Fibroblast of skin of left biceps (primary cell): ENCODE measurements around the gene SOSTDC1.
"Not testable (repeated sequence)": the region's sequence is repeated elsewhere in the genome, so short reads cannot be mapped to it uniquely, and the experiment has no call there.

Source experiments
- DNase-seq, 2 experiments: peaks; one replicate each; pipeline ENCODE4 v3.0.0-alpha.2; 2013; ENCODE audit warnings: low read depth in 2 of 2

SOSTDC1 gene

DNA sequence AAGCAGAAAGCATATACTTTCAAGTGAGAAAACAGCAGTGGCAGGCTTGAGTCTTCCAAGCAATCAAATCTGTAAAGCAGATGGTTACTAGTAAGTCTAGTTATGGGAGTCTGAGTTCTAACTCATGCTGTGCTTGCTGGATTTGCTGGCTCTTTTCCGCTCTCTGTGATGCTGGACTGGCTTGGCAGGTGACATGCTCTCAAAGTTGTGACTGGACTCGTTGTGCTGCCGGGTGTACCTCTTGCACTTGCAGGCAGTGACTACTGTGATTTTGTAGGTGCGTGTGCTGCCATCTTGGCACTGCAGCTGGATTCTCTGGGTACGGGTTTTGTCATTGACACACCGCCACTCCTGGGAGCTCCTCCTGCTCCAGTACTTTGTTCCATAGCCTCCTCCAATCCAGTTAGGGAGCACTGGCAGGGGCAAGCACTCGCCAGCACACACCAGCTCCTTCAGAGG, 3.1 kb downstream of the SOSTDC1 start:
- no peak for DNase-seq

DNA sequence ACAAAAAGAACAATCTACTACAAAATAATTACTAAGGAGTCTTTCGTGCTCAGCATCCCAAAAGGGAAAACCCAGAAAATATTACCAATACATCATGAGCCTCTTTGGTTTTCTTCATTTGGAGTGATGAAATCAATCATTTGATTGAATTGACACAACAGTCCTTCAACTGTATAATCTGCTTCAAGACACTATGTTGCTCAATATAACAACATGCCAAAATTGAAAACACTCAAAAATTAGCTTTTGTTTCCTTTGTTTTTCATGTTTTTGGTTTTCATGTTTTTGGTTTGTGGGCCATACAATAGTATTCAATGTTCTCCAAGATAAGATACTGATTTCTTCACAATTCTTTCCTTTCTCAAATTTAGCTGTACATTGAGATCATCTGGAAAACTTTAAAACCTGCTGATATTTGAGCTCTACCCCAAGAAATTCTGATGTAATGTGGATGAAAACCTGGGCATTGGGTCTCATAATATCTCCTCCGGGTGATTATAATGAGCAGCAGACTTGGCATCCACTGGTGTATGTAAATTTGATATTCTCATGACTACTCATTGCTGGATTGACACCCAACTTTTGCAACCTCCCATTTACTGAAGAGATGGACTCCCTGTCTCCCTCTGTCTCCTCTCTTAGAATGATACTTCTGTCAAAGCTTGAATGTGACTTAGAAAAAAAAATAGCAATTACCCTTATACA, 4.6 kb downstream of the SOSTDC1 start:
- peak; percentile 27 to 28 for DNase-seq

DNA sequence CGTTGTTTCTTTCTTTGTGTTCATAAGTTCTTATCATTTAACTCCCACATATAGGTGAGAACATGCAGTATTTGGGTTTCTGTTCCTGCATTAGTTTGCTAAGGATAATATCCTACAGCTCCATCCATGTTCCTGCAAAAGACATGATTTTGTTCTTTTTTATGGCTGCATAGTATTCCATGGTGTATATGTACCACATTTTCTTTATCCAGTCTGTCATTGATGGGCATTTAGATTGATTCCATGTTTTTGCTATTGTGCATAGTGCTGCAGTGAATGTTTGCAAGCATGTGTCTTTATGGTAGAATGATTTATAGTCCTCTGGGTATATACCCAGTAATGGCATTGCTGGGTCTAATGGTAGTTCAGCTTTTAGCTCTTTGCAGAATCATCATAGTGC, 9.2 kb downstream of the SOSTDC1 start:
- not testable (repeated sequence) for DNase-seq

DNA sequence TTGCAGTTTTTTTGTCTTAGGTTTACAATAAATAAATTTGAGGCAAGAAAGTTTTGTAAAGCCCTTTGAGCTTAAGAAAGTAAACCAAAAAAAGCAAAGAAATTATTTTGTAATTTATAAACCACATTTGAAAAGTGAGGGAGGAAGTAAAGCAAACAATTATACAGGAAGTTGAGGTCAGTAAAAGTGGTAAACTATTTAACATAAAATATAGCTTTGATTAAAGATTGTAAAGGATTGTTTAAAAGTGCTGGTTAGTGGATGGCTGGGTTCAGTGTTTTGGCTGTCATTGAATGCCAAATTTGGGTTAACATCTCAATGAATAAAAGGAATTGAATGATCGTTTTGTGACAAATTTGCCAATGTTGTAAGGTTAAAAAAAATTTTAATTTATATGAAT, 9.9 kb downstream of the SOSTDC1 start:
- DNase-seq, result no peak

DNA sequence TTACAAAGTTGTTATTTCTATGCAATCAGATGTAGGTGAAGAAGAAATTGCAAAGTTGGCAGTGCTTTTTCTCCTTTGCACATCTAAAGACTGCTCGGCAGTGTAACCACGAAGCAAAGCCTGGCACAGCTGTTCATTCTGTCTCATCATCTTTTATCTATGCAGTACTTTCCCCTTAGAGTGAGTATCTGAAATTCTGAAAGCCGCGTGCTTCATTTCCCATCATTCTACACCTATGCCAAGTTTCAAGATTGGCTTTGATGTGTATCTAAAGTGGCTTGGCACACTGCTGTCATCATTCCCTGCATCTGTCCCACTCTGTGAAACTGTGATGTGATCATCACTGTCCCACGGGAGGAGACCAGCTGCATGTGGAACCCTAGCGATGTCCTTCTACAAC, 15.2 kb downstream of the SOSTDC1 start:
- no peak for DNase-seq

DNA sequence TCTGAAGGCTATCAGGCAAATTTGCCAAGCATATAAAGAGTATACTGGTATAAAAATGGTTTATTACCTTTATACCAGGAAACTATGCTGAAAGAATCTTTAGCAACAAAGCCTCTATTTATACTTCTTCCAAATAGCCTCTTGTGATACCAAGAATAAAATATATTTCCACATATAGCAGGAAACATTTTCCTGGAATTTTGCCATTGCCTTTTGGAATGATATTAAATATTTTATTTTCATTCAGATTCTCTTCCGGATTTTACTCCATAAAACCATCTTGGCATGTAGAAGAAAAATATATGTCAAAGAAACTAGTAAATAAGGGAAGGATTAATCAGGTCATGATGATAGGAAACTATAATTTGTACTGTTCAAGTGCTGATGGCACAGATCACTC, 17.7 kb downstream of the SOSTDC1 start:
- DNase-seq, result no peak

DNA sequence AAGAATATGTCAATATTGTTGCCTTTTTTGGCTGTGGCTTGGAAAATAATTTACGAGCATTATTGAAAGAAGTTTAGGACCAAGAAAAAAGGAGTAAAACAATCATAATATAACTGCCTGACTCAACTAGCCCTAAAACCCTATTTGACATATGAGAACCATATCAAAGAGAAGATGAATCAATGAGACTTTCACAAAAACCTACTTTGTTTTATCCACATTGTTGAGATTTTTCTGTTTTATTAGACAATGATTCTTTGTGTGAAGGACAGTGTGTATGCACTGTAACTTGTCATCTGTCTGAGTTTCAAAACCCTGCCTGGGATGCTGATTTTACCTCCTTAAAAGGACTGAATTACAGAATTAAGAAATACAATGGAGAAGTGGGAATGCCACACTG, 19.0 kb downstream of the SOSTDC1 start:
- DNase-seq, result no peak

DNA sequence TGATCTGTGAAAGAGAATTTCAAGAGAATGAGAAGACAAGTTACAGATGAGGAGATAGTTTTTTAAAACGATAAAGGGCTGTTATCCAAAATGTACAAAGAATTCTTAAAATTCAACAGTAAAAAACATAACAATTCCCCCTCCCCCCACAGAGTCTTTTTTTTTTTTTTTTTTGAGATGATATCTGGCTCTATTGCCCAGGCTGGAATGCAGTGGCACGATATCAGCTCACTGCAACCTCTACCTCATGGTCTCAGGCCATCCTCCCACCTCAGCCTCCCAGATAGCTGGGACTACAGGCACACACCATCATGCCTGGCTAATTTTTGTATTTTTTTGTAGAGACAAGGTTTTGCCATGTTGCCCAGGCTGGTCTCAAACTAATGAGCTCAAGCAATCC, 21.7 kb downstream of the SOSTDC1 start:
- not testable (repeated sequence) for DNase-seq

DNA sequence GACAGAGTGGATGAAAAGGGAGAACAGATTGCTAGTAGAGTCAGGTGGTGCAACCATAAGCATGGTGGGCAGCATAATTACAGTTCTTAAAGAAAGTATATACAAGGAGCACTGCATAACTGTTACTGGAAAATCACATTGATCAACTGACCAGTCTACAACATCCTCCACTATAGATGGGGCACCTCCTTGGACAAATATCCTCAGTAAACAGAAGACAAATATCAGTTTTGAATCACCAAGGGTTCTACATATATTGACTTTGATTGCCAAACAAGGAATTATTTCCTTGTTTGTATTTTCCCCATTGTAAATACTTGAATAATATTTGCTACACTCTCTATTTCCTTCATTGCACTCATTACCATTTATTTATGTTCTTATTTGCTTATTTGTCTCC, 26.6 kb downstream of the SOSTDC1 start:
- no peak for DNase-seq

DNA sequence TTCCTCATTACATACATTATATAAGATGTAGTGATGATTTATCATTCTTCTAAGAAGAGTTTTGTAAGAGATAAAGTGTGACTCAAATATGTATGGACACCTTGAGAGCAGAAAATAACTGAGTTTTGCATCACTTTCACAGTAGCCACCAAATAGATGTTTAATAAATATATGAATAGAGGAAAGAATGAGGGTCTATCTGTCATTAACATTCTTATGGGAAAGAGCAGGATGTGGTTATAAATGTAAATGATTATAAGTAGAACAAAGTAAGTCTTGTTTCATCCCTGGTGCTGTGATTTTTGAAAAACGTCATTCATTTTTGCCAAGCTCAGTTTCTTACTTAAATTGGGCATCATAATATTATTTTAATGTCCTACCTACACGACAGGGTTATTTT, 29.2 kb downstream of the SOSTDC1 start:
- no peak for DNase-seq

DNA sequence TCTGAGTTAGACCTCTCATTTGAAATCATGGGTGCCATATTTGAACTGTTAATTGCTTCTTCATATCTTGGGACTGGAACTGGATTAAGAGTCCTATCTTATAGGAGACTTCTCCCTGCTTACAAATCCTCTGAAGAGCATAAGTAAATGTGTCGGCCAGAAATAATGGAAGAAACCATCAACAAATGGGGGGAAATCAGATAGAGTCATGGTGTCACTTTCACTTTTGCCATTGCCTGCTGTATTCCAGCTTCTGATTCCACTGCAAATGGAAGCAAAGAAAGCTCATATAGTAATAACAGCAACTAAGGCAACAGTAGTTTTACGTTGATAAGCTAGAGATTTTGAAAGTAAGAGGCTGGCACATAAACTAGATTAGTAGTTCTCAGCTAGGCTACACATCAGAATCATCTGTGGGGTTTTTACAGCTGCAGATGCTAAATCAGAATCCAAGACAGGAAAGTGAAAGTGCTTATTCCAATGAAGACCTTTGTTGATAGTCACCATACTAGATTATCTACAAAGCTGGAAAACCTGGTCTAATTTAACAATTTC, 31.9 kb downstream of the SOSTDC1 start:
- DNase-seq, result no peak

DNA sequence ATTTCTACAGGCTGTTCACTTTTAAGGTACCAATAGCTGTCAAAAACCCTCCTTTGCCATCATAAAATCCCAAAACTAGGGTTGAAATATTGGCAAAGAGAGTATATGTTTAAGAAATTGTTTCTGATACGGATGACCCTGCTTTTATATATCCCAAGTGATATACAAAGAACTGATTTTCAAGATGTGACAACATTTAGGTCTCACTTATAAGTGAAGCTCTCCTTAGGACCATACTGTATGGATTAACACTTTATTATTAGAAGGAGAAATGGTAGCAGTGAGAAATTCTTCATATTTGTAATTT, 33.2 kb downstream of the SOSTDC1 start:
- DNase-seq, result no peak

DNA sequence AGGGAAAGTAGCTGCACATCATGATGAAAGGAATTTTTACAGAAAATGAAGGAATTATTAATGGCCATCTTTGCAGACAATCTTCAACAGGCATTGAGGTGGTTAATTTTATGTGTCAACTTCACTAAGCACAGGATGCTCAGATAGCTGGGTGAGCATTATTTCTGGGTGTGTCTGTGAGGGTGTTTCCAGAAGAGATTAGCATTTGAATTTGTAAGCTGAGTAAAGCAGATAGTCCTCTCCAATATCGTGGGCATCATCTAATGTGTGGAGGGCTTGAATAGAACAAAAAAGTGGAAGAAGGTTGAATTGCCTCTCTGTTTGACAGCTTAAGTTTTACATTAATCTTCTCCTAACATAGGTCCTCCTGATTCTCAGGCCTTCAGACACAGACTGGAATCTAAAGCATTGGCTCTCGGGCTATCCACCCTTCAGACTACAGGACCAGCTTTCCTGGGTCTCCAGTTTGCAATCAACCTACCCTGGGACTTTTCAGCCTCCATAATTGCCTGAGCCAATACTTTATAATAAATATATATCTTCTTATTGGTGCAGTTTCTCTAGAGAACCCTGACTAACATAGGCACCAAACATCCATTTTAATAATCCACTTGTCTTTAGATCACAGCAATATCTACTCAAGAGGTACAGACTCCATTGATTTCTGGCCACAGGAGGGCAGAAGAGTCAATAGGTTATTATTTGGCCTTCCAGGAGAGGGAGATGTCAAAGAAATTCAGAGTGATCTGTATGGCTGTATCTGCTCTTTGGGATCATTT, 33.7 kb downstream of the SOSTDC1 start:
- DNase-seq, result no peak

DNA sequence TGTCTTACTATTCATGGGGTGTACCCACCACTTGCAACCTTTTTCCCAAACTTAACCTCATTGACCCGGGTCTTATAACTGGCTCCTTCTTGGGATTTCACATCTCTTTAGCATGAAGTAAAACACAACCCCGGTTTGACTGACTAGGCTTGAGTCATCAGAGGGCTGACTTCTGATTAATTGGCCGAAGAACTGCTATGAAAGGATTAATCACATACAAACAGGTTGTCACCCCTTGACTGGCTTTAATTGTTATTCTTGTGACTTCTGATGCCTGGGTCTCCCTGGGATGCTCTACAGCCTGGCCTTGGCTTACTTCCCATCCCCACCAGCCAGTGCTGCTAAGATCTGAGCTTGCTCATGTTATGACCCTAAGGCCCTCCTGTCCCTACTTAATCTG, 35.4 kb downstream of the SOSTDC1 start:
- DNase-seq, result no peak

DNA sequence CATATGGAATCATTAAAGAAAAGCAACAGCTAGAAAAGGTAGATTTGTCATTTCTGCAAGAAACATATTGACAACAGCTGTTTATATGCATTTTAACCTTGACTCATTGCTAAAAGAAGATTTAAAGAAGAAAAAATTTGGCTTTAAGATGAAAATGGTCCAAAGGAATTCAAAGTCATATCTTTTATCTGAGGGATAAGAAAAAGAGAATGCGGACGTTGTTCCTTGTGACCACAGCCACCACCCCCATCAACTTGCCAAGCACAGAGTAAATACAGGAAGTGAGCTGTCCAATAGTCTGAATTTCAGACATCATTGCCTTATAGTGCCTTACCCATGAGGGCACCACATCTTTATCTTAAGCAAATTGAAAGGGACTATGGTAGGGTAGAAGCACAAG, 36.9 kb downstream of the SOSTDC1 start:
- peak; percentile 58 to 63 for DNase-seq

DNA sequence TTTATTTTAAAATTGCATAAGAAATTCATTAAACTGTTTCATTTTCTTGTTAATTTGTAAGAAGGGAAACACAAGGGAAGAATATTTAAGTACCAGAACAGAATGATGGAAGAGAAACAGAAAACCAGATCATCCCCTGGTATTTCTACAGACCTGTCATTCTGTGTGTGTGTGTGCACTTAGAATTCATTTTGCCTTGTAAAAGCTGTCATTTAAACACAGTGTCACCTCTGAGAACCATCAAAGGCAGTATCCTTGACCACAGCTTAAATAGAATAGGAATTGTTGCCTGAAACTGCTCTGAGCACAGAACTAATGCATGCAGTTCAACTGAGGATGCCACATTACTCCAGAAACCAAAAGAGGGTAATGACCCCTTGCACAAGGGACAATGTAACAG, 37.4 kb downstream of the SOSTDC1 start:
- no peak for DNase-seq

DNA sequence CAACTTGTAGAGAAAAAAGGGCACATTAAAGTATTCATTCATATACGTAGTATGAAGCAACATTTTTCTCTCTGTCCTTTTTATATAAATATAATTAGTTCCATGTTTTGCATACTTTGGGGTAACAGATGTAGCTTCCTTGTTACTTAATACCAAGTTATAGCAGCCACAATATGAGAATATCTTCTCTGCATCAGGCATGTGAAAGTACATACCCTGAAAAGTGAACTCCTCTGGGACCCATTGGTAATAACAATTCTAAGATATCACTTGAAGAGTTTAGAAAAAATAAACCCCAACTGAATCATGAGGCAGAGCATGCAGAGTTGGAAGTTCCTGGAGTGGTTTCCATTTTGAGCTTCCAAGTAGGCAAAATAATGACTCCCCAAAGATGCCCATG, 41.8 kb downstream of the SOSTDC1 start:
- DNase-seq, result peak; percentile 68 to 75

DNA sequence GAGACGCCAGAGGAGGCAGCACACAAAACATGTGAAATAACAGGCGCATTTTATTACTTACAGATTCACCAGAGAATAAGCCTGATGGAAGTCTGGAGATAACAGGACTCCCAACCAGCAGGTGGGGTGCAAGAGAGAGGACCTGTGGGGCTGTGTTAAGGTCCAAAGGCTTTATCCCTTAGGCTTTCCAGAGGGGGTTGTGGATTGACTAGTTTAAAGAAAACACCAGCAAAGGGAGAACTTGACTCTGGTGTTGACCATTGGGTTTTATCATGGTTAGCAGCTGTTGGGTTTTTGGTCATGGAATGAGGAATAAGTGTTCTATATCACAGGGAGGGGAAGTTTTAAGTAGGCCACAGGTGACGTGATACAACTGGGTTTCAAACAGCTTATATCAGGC, 42.6 kb downstream of the SOSTDC1 start:
- DNase-seq, result no peak

DNA sequence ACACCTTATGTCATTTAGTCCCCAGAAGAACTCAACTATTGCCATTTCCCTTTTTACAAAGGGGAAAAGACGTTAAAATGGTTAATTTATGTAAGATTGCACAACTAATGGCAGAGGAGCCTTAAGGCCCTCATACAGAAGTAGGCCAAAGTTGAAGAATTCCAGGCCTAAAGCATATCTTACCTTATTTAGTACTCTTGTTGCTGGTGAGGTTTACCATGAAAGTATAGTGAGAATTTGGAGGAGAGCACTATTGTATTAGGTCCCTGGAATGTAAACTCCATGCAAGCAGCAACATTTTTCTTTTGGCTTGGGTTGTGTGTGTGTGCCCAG, 43.5 kb downstream of the SOSTDC1 start:
- DNase-seq, result peak; percentile 33

DNA sequence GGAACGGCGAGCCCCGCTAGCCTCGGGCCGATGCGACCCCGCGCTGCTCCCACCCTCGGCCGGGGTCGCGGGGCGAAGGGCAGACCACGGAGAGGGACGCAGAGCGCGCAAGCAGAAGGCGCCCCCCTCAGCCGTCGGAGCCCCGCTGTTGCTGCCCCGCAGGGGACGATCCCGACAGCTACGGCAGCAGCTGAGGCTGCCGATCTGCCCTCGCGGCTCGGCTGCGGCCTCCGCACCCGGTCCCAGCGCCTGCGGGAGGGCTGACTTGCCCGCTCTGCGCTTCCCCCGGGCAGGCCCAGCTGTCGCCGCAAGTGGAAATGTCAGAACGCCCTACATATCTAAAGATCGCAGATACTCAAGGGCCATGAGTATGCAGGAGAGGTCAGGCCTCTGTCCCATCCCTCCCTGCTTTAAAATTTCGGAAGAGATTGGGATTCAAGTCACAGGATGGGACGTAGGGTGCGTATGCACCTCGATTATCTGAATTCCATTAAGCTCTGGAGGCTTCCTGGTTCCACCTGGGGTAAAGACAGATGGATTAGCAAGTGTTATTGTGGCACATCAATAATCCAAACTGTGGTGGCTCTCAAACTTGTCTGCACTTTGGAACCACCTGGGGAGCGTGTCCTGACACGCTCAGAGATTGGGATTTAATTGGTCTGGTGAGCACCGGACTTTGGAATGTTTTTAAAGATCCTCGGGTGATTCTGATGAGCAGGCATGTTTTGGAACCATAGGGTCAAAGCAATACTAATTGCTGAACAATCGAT, 44.0 kb downstream of the SOSTDC1 start, which contains the start of gene CRPPA:
Gene CRPPA (minus strand): TSS at position 206 of the 770 bp plus-strand sequence. CDS start 216 bp downstream, outside the sequence.
- DNase-seq, result no peak

DNA sequence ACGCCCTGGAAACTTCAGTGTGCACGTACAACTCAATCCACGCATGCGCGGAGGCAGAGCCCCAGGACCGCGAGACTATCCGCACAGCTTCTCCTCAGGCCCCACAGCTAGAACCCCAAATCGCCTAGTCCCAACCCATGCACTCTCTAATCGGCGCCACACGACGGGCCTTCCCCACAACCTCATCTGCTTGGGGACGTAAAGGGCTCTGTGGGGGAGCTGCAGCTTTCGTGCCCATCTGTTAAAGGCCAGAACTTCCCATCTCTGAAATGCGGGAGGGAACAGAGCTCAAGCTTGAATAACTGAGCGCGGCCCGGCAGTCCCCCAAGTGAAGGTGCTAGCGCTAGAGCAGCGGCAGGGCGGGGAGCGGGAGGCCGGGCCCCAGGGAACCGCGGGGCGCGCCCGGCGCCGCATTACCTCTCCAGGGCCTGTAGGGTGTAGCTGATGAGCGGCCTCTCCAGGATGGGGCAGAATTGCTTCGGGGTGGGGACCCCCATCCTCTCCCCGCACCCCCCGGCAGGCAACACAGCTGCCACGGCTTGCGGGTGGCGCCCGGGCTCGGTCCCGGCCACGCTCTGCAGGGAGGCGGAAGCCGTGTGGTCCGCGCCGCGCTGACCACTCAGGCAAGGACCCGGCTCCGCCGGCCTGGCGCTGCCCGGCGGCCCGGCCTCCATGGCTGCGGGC, 44.7 kb downstream of the SOSTDC1 start:
- peak; percentile 72 to 75 for DNase-seq

DNA sequence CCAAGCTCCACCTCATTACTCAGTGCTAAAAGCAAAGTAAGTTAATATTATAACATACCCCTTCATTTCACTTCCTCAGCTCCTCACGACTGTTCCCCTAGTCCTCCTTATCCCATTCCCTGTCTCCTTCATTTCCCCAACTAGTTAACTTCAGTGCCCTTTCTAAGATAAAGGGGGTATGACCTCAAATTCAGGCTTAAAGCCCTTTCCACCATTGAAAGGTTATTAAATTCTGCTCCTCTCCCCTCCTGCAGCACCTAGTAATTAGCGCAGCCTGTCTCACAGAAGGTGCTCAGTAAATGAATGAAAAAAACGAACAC, 45.2 kb downstream of the SOSTDC1 start:
- no peak for DNase-seq
